Spleen (tissue), 11 donors: ENCODE measurements around the gene PLEKHM3. TPM values are rescaled to one million over a fixed set of nuclear protein-coding genes. Genes with fewer than 3 reads are reported as not detected.

Experiments
- DNase-seq: peaks from one replicate; pipeline ENCODE4 v3.0.0-alpha.2; 2020
- H3K27ac ChIP-seq, 8 donors: fragments of 200-600 bp; sonication (generic) in 7 of 8; 1 replicate in 4 of 8; 2 replicates in 4 of 8; pipeline versions ENCODE4 v1.5.0 to v1.8.0; 2016 to 2021; ENCODE audit warnings: inconsistent platforms in 4 of 8, mild to moderate bottlenecking in 4 of 8, moderate library complexity in 1 of 8
- H3K27me3 ChIP-seq, 7 donors: fragments of 200-600 bp; sonication (generic) in 6 of 7; replicated peaks in 1 of 7; 1 replicate in 4 of 7; 2 replicates in 3 of 7; pipeline versions ENCODE4 v1.5.0 to v1.8.0; 2016 to 2021; ENCODE audit warnings: inconsistent platforms in 3 of 7, mild to moderate bottlenecking in 1 of 7
- H3K36me3 ChIP-seq, 6 donors: fragments of 200-600 bp; sonication (generic) in 5 of 6; 1 replicate in 4 of 6; 2 replicates in 2 of 6; pipeline versions ENCODE4 v1.5.0 to v1.8.0; 2016 to 2021; ENCODE audit warnings: inconsistent platforms in 2 of 6
- H3K4me1 ChIP-seq, 6 donors: fragments of 200-600 bp; sonication (generic) in 5 of 6; 1 replicate in 3 of 6; 2 replicates in 3 of 6; pipeline versions ENCODE4 v1.5.0 to v1.8.0; 2016 to 2021; ENCODE audit warnings: inconsistent platforms in 3 of 6
- H3K4me3 ChIP-seq, 8 donors: fragments of 200-600 bp; sonication (generic) in 7 of 8; 1 replicate in 4 of 8; 2 replicates in 4 of 8; pipeline versions ENCODE4 v1.5.0 to v1.8.0; 2016 to 2021; ENCODE audit warnings: inconsistent platforms in 4 of 8, mild to moderate bottlenecking in 4 of 8, moderate library complexity in 2 of 8
- H3K9me3 ChIP-seq, 8 donors: fragments of 200-600 bp; sonication (generic) in 7 of 8; 1 replicate in 4 of 8; 2 replicates in 4 of 8; pipeline versions ENCODE4 v1.5.0 to v1.8.0; 2016 to 2021; ENCODE audit warnings: inconsistent platforms in 4 of 8
- POLR2A ChIP-seq, 3 donors: fragments of 450-650 bp; IDR thresholded peaks; one replicate each; pipeline ENCODE4 v1.5.1; 2017; ENCODE audit warnings: antibody characterized with exemption in 3 of 3, mild to moderate bottlenecking in 1 of 3
- POLR2AphosphoS5 ChIP-seq, 3 donors: sonication (generic); formaldehyde crosslinking; IDR thresholded peaks; one replicate each; pipeline ENCODE4 v1.5.1; 2017; ENCODE audit warnings: antibody characterized with exemption in 3 of 3
- WGBS, 5 donors: extraction: QIAGEN DNeasy Blood & Tissue Kit in 3 of 5; methylation state at CpG; one replicate each; pipeline versions ENCODE4 v1.1.5 to v1.1.7; 2013 to 2018; 5-methylcytosine and 5-hydroxymethylcytosine counted together
- intact Hi-C: fragments of 100-400 bp; cut with DNase I; formaldehyde crosslinking; loops from one replicate; pipeline ENCODE4 v1.15.0; 2023; ENCODE audit warnings: low total_unique reads
- polyA plus RNA-seq, 3 donors: library from polyadenylated mRNA; stranded (reverse); fragments of 200-250 nt; gene quantifications; one replicate each; pipeline ENCODE4 v1.2.1, GENCODE V29; 2013
- total RNA-seq, 7 donors: library from RNA; depleted of rRNA in 3 of 7; stranded (reverse); fragments of >200 nt in 3 of 7; fragmentation: NEBNext Ultra II Directional in 4 of 7; extraction: Animal tissue kit (Norgen Biotek cat#: 25700) in 4 of 7; gene quantifications; one replicate each; pipeline versions ENCODE4 v1.1.0 to v1.2.1, GENCODE V29; 2016 to 2021
- TF ChIP-seq, protein P1 (sequence below), 11 experiments: fragments of 200-600 bp in 7 of 11; fragments of 450-650 bp in 4 of 11; sonication (generic) in 4 of 11; IDR thresholded peaks in 8 of 11; conservative IDR thresholded peaks in 3 of 11; 1 replicate in 7 of 11; 2 replicates in 4 of 11; pipeline versions ENCODE4 v1.4.0 to v1.8.0; 2016 to 2021; ENCODE audit warnings: antibody characterized with exemption in 11 of 11, inconsistent platforms in 4 of 11, mild to moderate bottlenecking in 1 of 11
- donor health status: healthy with polysubstance abuse.
- donor health status: DM: no; HTN: no; CAD: no; lungs with moderate emphysema.
- donor health status: DM: no; HTN: no; CAD: no.
- donor health status: Bipolar disorder and iron deficiency.
- donor health status: healthy.
- donor health status: DM: no; HTN: no; CAD: no.
- donor health status: DM: yes; HTN: yes; CAD: no.

The PLEKHM3 gene
- total and polyA plus RNA-seq, 10 donors = 2.4 to 24.3 (median 18.3) TPM

GRCh38 chr2:208049006-208049405, 23.7 kb upstream of the PLEKHM3 start:
- TF ChIP-seq POLR2AphosphoS5 (IDR thresholded peaks at IDR 0.05) (no peak), POLR2A (IDR thresholded peaks at IDR 0.05) (no peak)
- TF ChIP-seq, protein P1, sequence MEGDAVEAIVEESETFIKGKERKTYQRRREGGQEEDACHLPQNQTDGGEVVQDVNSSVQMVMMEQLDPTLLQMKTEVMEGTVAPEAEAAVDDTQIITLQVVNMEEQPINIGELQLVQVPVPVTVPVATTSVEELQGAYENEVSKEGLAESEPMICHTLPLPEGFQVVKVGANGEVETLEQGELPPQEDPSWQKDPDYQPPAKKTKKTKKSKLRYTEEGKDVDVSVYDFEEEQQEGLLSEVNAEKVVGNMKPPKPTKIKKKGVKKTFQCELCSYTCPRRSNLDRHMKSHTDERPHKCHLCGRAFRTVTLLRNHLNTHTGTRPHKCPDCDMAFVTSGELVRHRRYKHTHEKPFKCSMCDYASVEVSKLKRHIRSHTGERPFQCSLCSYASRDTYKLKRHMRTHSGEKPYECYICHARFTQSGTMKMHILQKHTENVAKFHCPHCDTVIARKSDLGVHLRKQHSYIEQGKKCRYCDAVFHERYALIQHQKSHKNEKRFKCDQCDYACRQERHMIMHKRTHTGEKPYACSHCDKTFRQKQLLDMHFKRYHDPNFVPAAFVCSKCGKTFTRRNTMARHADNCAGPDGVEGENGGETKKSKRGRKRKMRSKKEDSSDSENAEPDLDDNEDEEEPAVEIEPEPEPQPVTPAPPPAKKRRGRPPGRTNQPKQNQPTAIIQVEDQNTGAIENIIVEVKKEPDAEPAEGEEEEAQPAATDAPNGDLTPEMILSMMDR (IDR thresholded peaks at IDR 0.05 in 8 of 11, conservative IDR thresholded peaks at IDR 0.05 in 3 of 11) = no peak
- H3K27ac ChIP-seq = no peak overlapping the region
- WGBS, 5 donors = 76 to 91% (median 83%) methylated on average over 4 of the region's 4 CpGs
- H3K27me3 ChIP-seq = no peaks in the 10 kb centered on the region
- no peak for DNase-seq
- H3K4me1 ChIP-seq = no peaks in the 10 kb centered on the region
- no peak overlapping the region for H3K4me3 ChIP-seq
- H3K36me3 ChIP-seq = no peaks in the 10 kb centered on the region
- intact Hi-C loops = loop anchor here (10.0 kb wide), 1 partner anchor 304 kb away; no protein-coding TSS in a partner anchor
- no peaks in the 10 kb centered on the region for H3K9me3 ChIP-seq

- no peak overlapping the region for H3K27ac ChIP-seq
- no peak overlapping the region for H3K4me3 ChIP-seq
- no peak for TF ChIP-seq POLR2A (IDR thresholded peaks at IDR 0.05)
- TF ChIP-seq, protein P1 (IDR thresholded peaks at IDR 0.05 in 8 of 11, conservative IDR thresholded peaks at IDR 0.05 in 3 of 11) = no peak
- no peaks in the 10 kb centered on the region for H3K9me3 ChIP-seq
- intact Hi-C loops = loop anchor here (10.0 kb wide), 1 partner anchor 303 kb away; no protein-coding TSS in a partner anchor
- no peaks in the 10 kb centered on the region for H3K4me1 ChIP-seq
- H3K27me3 ChIP-seq = no peaks in the 10 kb centered on the region
- WGBS, 5 donors = 34 to 73% (median 42%) methylated on average over 3 of the region's 3 CpGs
- no peak for DNase-seq
- H3K36me3 ChIP-seq = no peaks in the 10 kb centered on the region
These were observed 22.5 kb upstream of the PLEKHM3 start for GRCh38 chr2:208047840-208048239.

GRCh38 chr2:208046686-208047085, 21.4 kb upstream of the PLEKHM3 start:
- Histone ChIP-seq H3K4me1 (no peaks in the 10 kb centered on the region), H3K36me3 (no peaks in the 10 kb centered on the region), H3K4me3 (no peak overlapping the region), H3K27ac (no peak overlapping the region), H3K9me3 (no peaks in the 10 kb centered on the region), H3K27me3 (no peaks in the 10 kb centered on the region)
- 90 to 93% (median 93%) methylated on average over 4 of the region's 4 CpGs for WGBS, 5 donors
- TF ChIP-seq, protein P1 (IDR thresholded peaks at IDR 0.05 in 8 of 11, conservative IDR thresholded peaks at IDR 0.05 in 3 of 11) = no peak
- TF ChIP-seq POLR2A (IDR thresholded peaks at IDR 0.05) (no peak), POLR2AphosphoS5 (IDR thresholded peaks at IDR 0.05) (no peak)
- intact Hi-C loops = loop anchor here (10.0 kb wide), 1 partner anchor 302 kb away; no protein-coding TSS in a partner anchor
- DNase-seq = no peak

GRCh38 chr2:208042450-208042849, 17.1 kb upstream of the PLEKHM3 start:
- H3K4me3 ChIP-seq = no peak overlapping the region
- H3K4me1 ChIP-seq = peaks cover 0 to 3% (median 0%) of the 10 kb centered on the region in 6 donors
- H3K27me3 ChIP-seq = no peaks in the 10 kb centered on the region
- no peaks in the 10 kb centered on the region for H3K9me3 ChIP-seq
- no peak overlapping the region for H3K27ac ChIP-seq
- H3K36me3 ChIP-seq = no peaks in the 10 kb centered on the region
- intact Hi-C loops = loop anchor here (10.0 kb wide), 1 partner anchor 298 kb away; no protein-coding TSS in a partner anchor
- WGBS, 5 donors = 42 to 85% (median 64%) methylated on average over 2 of the region's 2 CpGs
- TF ChIP-seq, protein P1 (IDR thresholded peaks at IDR 0.05 in 8 of 11, conservative IDR thresholded peaks at IDR 0.05 in 3 of 11) = no peak
- TF ChIP-seq POLR2A (IDR thresholded peaks at IDR 0.05) (no peak), POLR2AphosphoS5 (IDR thresholded peaks at IDR 0.05) (no peak)
- no peak for DNase-seq
